GM23248 (cell line): Measurements from ENCODE around the gene MYO3A.

Source experiments
- EZH2 ChIP-seq: fragments of 200-600 bp; sonication (generic); IDR thresholded peaks from 2 replicates; pipeline ENCODE4 v1.6.1; 2018; ENCODE audit warnings: antibody characterized with exemption, mild to moderate bottlenecking; ENCODE audit not compliant: insufficient read depth, poor library complexity, severe bottlenecking
- EZH2phosphoT487 ChIP-seq: fragments of 200-600 bp; sonication (generic); IDR thresholded peaks from 2 replicates; pipeline ENCODE4 v1.6.1; 2018; ENCODE audit warnings: antibody characterized with exemption, moderate library complexity, mild to moderate bottlenecking, low read depth; ENCODE audit not compliant: insufficient read depth

DNA sequence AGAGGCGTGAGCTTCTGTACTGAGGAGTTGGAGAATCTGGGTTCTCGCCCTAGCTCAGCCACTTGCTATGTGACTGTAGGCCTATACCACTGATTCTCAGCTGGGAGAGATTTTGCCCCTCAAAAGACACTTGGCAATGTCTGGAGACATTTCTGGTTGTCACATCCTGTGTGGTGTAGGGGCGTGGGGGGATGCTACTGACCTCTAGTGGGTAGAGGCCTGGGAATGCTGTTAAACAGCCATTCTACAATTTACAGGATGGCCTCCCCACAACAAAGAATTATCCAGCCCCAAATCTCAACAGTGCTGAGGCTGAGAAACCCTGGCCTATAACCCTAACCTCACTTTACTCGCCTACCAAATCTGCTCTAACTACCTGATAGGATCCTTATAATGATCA lies 223.7 kb downstream of the MYO3A start:
- no peak for TF ChIP-seq EZH2
- no peak for TF ChIP-seq EZH2phosphoT487
